ENCODE measurements around the gene TFF2. TPM values are rescaled to one million over a fixed set of nuclear protein-coding genes. Genes with fewer than 3 reads are reported as not detected.

The TFF2 gene
- total RNA-seq, 2 donors from 2014 or later: not detected

GRCh38 chr21:42306366-42307035 lies 44.3 kb downstream of the TFF2 start:
- Mint-ChIP-seq H3K27me3 (ENCODE audit: low read depth) (peaks cover 5% of the 10 kb centered on the region), H3K4me3 (no peak overlapping the region), H3K4me1 (ENCODE audit: low read depth) (peaks cover 15% of the 10 kb centered on the region), H3K27ac (no peak overlapping the region), H3K9me3 (no peaks in the 10 kb centered on the region), H3K36me3 (ENCODE audit: insufficient read depth in 2 of 2) (no peaks in the 10 kb centered on the region)
- DNase-seq (no peak), ATAC-seq (replicated peaks in 1 of 2) (no peak)

DNA sequence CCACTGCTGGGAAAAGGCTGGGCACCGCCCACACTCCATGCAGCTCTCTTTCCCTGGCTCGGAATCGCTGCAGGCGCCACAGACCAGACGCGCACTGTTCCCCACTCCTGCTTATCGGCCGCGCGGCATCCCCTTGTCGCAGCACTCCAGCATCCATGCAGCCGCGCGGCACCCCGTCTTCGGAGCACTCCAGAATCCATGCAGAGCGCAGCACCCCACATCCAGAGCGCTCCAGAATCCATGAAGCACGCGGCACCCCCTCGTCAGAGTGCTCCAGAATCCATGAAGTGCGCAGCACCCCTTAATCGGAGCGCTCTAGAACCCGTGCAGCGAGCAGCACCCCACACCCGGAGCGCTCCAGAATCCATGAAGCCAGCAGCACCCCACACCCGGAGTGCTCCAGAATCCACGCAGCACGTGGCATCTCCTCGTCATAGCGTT lies 45.1 kb downstream of the TFF2 start:
- Mint-ChIP-seq H3K9me3 (no peaks in the 10 kb centered on the region), H3K27me3 (ENCODE audit: low read depth) (peaks cover 5% of the 10 kb centered on the region), H3K27ac (no peak overlapping the region), H3K4me3 (no peak overlapping the region), H3K4me1 (ENCODE audit: low read depth) (peaks cover 15% of the 10 kb centered on the region), H3K36me3 (ENCODE audit: insufficient read depth in 2 of 2) (no peaks in the 10 kb centered on the region)
- ATAC-seq (replicated peaks in 1 of 2) (no peak), DNase-seq (no peak)

DNA sequence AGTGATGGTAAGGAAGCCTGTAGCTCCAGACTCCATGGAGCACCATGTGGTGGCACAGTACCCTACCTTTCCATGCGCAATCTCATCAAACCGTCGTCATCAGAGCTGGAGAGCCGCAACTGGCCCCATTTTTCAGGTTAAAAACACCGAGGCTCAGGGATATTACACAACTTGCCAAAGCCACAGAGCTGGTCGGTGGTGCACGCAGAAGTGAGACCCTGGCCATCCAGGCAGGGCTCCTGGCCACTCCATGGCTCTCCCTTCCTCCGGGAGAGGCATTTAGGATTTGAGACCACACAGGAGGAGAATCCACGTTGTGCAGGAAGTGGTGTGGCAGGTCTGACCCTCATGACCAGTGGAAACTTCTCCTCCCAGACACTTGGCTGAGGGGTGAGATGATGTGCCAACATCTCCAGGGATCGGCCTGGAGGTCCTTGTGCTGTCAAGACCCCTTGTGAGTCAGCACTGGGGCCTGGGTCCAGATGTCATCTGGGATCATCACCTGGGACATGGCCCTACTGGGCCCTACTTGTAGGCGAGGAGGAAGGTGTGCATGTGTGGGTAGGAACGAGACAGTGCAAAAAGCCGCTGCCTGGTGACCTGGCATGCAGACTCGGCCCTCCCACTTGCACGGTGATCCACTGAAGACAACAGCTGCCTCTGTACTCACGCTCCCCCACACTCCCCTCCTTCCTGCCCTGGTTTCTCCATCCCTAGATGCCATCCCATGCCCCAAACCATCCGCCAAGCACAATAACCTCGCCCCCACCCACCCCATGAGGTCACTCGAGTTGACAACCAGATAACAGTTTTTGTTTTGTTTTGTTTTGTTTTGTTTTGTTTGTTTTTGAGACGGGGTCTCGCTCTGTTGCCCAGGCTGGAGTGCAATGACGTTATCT lies 46.0 kb downstream of the TFF2 start:
- Mint-ChIP-seq H3K27me3 (ENCODE audit: low read depth) (peaks cover 5% of the 10 kb centered on the region), H3K36me3 (ENCODE audit: insufficient read depth in 2 of 2) (no peaks in the 10 kb centered on the region), H3K4me3 (no peak overlapping the region), H3K4me1 (ENCODE audit: low read depth) (peaks cover 11% of the 10 kb centered on the region), H3K27ac (no peak overlapping the region), H3K9me3 (no peaks in the 10 kb centered on the region)
- no peak for DNase-seq
- peak in 1 of 2 donors; percentile 12 for ATAC-seq (replicated peaks in 1 of 2)

DNA sequence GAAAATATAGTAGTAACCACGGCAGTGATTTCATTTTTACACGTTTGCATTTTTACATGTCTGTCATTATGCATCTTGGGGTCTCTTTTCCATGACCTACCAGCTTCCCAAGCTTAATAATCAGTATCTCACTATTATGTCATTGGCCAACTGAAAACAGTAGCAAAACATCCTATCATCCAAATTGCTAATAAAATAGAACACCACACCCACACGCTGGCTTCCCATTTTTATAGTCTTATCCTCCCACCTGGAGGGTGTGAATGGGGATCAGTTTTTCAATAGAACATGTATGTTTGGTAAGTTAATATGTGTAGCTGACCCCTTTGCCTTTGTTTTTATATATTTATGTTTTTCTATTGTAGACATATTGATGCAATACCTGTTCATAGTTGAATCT lies 47.4 kb downstream of the TFF2 start:
- no peak for DNase-seq
- H3K9me3 Mint-ChIP-seq: no peaks in the 10 kb centered on the region
- H3K27me3 Mint-ChIP-seq (ENCODE audit: low read depth): peaks cover 5% of the 10 kb centered on the region
- no peak overlapping the region for H3K27ac Mint-ChIP-seq
- no peak overlapping the region for H3K4me3 Mint-ChIP-seq
- no peaks in the 10 kb centered on the region for H3K36me3 Mint-ChIP-seq (ENCODE audit: insufficient read depth in 2 of 2)
- ATAC-seq (replicated peaks in 1 of 2): no peak
- H3K4me1 Mint-ChIP-seq (ENCODE audit: low read depth): peaks cover 11% of the 10 kb centered on the region

DNA sequence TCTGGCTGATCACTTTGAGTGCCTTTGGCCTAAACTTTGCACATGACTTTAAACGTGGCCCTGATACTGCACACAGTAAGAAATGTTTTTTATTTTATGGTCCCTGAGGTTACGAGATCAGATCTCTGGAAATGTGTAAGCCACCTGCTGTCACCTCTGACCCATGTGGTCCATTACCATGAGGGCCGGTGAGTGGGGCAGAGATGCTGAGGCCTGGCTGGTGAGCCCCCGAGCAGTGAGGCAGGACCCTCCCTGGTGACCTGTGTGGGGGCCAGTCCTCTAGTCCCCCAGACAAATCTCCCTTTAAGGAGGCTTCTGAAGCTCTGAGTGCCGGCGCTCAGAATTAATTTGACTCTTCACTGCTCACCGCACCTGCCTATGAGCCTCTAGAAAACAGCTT lies 48.0 kb downstream of the TFF2 start:
- H3K27me3 Mint-ChIP-seq (ENCODE audit: low read depth): peaks cover 5% of the 10 kb centered on the region
- ATAC-seq (replicated peaks in 1 of 2) (no peak), DNase-seq (no peak)
- no peak overlapping the region for H3K4me3 Mint-ChIP-seq
- no peaks in the 10 kb centered on the region for H3K9me3 Mint-ChIP-seq
- peaks cover 11% of the 10 kb centered on the region for H3K4me1 Mint-ChIP-seq (ENCODE audit: low read depth)
- H3K27ac Mint-ChIP-seq: no peak overlapping the region
- H3K36me3 Mint-ChIP-seq (ENCODE audit: insufficient read depth in 2 of 2): no peaks in the 10 kb centered on the region

DNA sequence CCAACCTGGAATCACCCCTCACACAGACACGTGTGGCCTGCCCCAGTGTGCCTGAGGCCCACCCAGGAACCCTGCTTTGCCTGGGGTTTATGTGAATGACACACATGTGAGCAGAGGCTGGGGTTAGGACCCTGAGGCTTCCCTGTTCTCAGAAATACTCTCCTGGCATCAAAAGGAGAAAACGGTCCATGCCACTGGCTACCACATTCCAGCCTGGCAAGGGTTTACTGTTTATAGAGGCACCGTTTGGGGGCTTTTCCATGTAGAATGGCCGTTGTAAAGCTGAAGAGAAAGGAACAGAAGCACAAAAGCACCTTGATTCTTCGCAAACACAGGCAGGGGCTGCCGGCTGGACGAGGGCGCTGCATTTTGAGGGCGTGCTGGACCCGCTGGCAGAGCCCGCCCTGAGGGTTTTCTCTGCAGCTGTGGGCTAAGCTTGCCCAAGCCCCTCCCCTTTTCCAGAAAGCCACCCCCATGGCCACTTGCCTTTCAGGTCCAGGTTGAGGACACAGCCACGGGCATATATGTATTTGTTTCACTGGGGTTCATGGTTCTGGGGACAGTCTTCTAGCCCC lies 48.6 kb downstream of the TFF2 start:
- H3K9me3 Mint-ChIP-seq: no peaks in the 10 kb centered on the region
- H3K27ac Mint-ChIP-seq: no peak overlapping the region
- no peak for ATAC-seq (replicated peaks in 1 of 2)
- no peak overlapping the region for H3K4me3 Mint-ChIP-seq
- H3K36me3 Mint-ChIP-seq (ENCODE audit: insufficient read depth in 2 of 2): no peaks in the 10 kb centered on the region
- peaks cover 5% of the 10 kb centered on the region for H3K27me3 Mint-ChIP-seq (ENCODE audit: low read depth)
- no peak for DNase-seq
- peaks cover 11% of the 10 kb centered on the region for H3K4me1 Mint-ChIP-seq (ENCODE audit: low read depth)

- Mint-ChIP-seq H3K36me3 (ENCODE audit: insufficient read depth in 2 of 2) (peaks cover 0 to 3% of the 10 kb centered on the region in 2 donors), H3K9me3 (no peaks in the 10 kb centered on the region), H3K27ac (no peak overlapping the region), H3K4me3 (no peak overlapping the region), H3K4me1 (ENCODE audit: low read depth) (peaks cover 11% of the 10 kb centered on the region), H3K27me3 (ENCODE audit: low read depth) (no peaks in the 10 kb centered on the region)
- no peak for DNase-seq
- no peak for ATAC-seq (replicated peaks in 1 of 2)
These were observed 49.3 kb downstream of the TFF2 start for GRCh38 chr21:42301371-42302075.

- Mint-ChIP-seq H3K27me3 (ENCODE audit: low read depth) (no peaks in the 10 kb centered on the region), H3K4me3 (no peak overlapping the region), H3K4me1 (ENCODE audit: low read depth) (peaks cover 11% of the 10 kb centered on the region), H3K36me3 (ENCODE audit: insufficient read depth in 2 of 2) (peaks cover 0 to 3% of the 10 kb centered on the region in 2 donors), H3K27ac (no peak overlapping the region), H3K9me3 (no peaks in the 10 kb centered on the region)
- DNase-seq (no peak), ATAC-seq (replicated peaks in 1 of 2) (no peak)
These were observed 49.8 kb downstream of the TFF2 start for GRCh38 chr21:42300956-42301355.

DNA sequence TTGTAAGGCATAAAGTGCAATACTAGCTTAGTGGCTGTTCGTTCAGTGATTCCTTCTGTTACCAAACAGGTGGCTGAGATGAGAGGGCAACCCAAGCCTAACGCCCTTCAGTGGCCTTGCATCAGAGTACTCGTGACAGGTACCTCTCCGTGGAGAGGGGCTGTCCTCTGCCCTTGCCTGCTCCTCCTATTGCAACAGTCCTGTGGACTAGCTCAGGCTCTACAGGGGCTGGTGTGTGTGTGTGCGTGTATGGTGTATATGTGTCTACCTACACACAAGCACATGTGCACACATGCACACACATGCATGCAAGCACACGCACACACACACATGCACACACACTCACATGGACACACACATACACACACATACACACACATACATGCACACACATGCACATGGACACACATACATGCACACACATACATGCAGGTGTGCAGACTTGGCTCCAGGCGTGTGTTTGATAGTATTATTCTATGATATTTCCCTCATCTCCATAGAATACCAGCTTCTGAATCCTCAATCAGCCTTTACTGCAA lies 50.7 kb downstream of the TFF2 start:
- Mint-ChIP-seq H3K27ac (no peak overlapping the region), H3K36me3 (ENCODE audit: insufficient read depth in 2 of 2) (peaks cover 0 to 6% of the 10 kb centered on the region in 2 donors), H3K4me3 (no peak overlapping the region), H3K4me1 (ENCODE audit: low read depth) (peaks cover 11% of the 10 kb centered on the region), H3K27me3 (ENCODE audit: low read depth) (no peaks in the 10 kb centered on the region), H3K9me3 (no peaks in the 10 kb centered on the region)
- ATAC-seq (replicated peaks in 1 of 2) (no peak), DNase-seq (no peak)

DNA sequence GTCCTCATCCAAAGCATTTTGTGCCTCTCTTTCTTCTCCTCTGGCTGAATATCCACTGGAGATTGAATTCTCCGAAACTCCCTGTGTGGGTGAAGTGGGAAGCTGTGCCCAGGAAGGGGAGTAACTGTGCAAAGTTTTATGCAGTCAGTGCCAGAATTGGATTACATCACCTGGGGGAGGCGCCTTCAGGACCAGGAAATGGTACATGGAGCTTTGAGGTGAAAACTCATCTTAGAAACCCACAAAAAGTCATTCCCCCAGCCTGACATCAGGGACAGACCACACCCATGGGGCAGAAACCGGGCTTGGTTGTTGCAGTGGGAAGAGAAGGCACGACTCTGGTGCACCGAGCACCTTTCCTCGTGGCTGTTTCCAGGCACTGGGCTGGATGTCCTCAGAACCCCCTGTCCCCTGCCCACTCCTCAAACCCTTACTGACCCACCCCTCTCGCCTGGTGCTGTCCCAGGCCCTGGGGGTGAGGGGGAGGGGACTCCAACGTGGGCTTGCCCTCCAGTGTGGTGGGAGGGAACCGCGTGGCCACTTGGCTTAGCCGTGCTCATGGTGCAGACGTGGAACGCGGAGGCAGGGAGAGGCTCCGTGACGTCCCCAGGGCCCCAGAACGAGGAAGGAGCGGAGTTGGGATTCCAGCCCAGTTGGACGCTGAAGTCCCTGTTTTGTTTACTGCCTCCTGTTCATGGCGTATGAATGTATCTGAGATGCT lies 51.3 kb downstream of the TFF2 start:
- Mint-ChIP-seq H3K27me3 (ENCODE audit: low read depth) (no peaks in the 10 kb centered on the region), H3K36me3 (ENCODE audit: insufficient read depth in 2 of 2) (peaks cover 0 to 7% of the 10 kb centered on the region in 2 donors), H3K9me3 (no peaks in the 10 kb centered on the region), H3K27ac (no peak overlapping the region), H3K4me3 (no peak overlapping the region), H3K4me1 (ENCODE audit: low read depth) (peaks cover 11% of the 10 kb centered on the region)
- ATAC-seq (replicated peaks in 1 of 2) (peak; percentile 78 to 87), DNase-seq (peak; percentile 50 to 51)

DNA sequence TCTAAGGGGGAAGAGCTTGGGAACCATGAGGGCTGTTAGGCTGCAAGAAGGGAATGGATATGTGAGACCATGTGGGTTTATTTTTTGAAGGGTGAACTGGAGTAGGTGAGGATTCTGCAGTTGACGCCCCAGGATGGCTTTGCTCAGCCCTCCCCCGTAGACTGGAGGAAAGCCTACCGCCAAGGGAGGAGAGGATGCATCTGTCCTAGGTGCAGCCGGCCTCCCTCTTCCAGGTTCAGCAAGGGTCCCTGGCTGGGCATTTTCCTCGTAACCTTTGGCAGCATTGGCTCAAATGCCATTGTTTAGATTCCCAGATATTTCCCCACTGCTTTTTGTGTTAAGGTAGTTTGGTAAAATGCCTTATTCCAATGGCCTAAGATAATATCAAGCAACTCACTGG lies 52.1 kb downstream of the TFF2 start:
- DNase-seq (no peak), ATAC-seq (replicated peaks in 1 of 2) (no peak)
- H3K36me3 Mint-ChIP-seq (ENCODE audit: insufficient read depth in 2 of 2): peaks cover 0 to 7% of the 10 kb centered on the region in 2 donors
- no peaks in the 10 kb centered on the region for H3K27me3 Mint-ChIP-seq (ENCODE audit: low read depth)
- H3K4me1 Mint-ChIP-seq (ENCODE audit: low read depth): peaks cover 11% of the 10 kb centered on the region
- no peaks in the 10 kb centered on the region for H3K9me3 Mint-ChIP-seq
- no peak overlapping the region for H3K27ac Mint-ChIP-seq
- H3K4me3 Mint-ChIP-seq: no peak overlapping the region

GRCh38 chr21:42298237-42298636 lies 52.6 kb downstream of the TFF2 start:
- Mint-ChIP-seq H3K27ac (no peak overlapping the region), H3K9me3 (no peaks in the 10 kb centered on the region), H3K4me1 (ENCODE audit: low read depth) (peaks cover 11% of the 10 kb centered on the region), H3K36me3 (ENCODE audit: insufficient read depth in 2 of 2) (peaks cover 0 to 7% of the 10 kb centered on the region in 2 donors), H3K4me3 (no peak overlapping the region), H3K27me3 (ENCODE audit: low read depth) (no peaks in the 10 kb centered on the region)
- ATAC-seq (replicated peaks in 1 of 2) (no peak), DNase-seq (no peak)
